HUDEP-2 (cell line): ENCODE data around the gene CELF1.
"Not testable (repeated sequence)": the region's sequence is repeated elsewhere in the genome, so short reads cannot be mapped to it uniquely, and the experiment has no call there.

Experiments
- DNase-seq, 76 experiments: peaks; one replicate each; lab custom pipeline; 2025; ENCODE audit not compliant: unreplicated experiment in 76 of 76; lab: John Stamatoyannopoulos, UW

Gene CELF1

DNA sequence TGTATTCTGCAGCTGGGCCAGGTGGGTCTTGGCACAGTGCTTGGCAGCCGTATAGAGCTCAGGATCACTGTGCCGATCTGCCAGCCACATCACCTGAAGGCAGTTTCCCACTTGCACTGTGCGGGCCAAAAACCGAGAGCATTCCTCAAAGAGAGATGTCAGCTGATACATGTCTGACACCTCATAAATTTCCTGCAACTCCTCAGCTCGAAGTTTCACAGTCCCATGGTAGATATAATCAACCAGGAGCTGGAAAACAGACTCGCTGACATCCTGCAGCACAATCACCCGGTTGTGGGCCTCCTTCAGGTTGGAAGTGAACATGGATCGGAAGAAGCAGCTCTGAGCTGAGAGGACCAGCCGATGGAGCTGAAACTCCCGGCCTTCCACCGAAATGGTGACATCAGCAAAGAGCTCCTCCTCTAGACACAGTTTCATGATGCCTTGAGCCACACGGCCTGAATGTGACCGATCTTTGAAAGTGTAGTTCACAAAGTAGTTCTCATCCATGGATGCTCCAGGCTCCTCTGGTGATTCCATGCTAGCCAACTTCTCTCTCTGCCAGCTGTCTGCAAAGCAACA, 24.6 kb upstream of the CELF1 start:
- DNase-seq = no peak

DNA sequence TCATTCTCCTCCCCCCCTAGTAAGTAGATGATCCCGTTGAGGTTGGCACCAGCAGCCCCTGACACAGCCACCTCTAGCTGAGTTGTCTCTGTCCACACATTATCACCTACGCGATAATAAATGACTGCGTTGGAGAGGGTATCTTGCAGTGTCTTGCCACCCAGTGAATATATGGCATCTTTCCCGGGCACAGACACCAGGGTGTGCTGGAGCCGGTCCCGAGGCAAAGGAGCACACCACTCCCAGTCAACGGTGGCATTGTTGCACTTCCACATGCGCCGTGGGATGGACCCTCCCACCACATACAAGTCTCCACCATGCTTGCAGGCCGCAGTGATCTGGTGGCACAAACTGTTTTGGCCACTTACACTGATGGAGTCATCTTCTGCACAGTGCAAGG, 20.4 kb upstream of the CELF1 start:
- DNase-seq = no peak

DNA sequence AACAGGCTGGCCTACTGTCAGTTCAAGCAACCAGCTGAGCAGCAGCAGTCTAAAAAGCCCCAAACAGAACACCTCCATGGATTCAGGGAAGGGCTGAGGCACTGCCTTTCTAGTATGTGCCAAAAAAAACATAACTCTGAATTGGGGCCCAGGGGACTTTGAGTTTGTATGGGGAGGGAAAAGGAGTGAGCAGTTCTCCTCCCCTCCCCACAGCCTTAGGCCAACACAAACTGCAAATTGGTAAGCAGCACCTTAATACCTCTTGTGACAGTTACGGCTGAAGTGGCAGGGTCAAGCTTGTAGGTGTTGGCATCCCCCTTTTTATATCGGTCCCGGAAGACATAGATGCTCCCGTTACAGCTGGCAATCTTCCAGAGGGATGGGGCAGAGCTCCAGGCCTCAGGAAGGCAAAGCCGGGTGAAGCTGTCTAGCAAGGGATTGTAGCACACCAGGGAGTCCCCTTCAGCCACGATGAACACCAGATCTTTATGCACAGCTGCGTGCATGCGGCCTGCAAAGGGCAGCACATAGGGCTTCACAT, 19.9 kb upstream of the CELF1 start:
- no peak for DNase-seq

GRCh38 chr11:47571895-47572294, 19.0 kb upstream of the CELF1 start:
- no peak for DNase-seq

- no peak for DNase-seq
Observed at GRCh38 chr11:47571357-47571729, 18.4 kb upstream of the CELF1 start.

- DNase-seq = no peak
Observed at GRCh38 chr11:47570651-47571356, 17.9 kb upstream of the CELF1 start.

GRCh38 chr11:47569646-47570045, 16.7 kb upstream of the CELF1 start:
- DNase-seq = no peak

- DNase-seq = peak in 9 of 76 experiments; percentile 2 to 42 (median 9)
Observed at GRCh38 chr11:47566149-47566698, 13.3 kb upstream of the CELF1 start.

GRCh38 chr11:47565340-47566148, 12.6 kb upstream of the CELF1 start, which contains the start of gene PTPMT1:
Gene PTPMT1 (plus strand): TSS chr11:47565599. CDS start chr11:47565623, 24 bp downstream.
- DNase-seq = peak in 67 of 76 experiments; percentile 9 to 77 (median 51)

GRCh38 chr11:47564933-47565339, 12.0 kb upstream of the CELF1 start:
- DNase-seq = peak in 2 of 76 experiments; percentile 29 to 51

GRCh38 chr11:47564366-47564765, 11.4 kb upstream of the CELF1 start:
- not testable (repeated sequence) for DNase-seq

DNA sequence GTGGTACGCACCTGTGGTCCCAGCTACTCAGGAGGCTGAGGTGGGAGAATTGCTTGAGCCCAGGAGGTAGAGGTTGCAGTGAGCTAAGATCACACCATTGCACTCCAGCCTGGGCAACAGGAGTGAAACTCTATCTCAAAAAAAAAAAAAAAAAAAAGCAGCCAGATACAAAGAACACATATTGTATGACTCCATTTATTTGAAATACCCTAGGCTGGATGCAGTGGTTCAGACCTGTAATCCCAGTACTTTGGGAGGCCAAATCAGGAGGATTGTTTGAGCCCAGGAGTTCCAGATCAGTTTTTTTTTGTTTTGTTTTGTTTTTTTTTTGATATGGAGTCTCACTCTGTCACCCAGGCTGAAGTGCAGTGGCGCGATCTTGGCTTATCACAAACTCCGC, 9.5 kb upstream of the CELF1 start:
- DNase-seq = not testable (repeated sequence)

- no peak for DNase-seq
Observed at GRCh38 chr11:47560426-47560825, 7.5 kb upstream of the CELF1 start.

GRCh38 chr11:47558695-47559094, 5.8 kb upstream of the CELF1 start:
- no peak for DNase-seq

DNA sequence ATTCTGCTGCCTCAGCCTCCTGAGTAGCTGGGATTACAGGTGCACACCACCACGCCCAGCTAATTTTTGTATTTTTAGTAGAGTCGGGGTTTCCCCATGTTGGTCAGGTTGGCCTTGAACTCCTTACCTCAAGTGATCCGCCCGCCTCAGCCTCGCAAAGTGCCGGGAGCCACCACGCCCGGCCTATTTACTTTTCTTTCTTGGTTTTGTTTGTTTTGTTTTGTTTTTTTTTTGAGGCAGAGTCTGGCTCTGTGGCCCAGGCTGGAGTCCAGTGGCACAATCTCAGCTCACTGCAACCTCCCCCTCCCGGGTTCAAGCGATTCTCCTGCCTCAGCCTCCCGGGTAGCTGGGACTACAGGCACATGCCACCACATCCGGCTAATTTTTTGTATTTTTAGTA, 4.1 kb upstream of the CELF1 start:
- DNase-seq = not testable (repeated sequence)

DNA sequence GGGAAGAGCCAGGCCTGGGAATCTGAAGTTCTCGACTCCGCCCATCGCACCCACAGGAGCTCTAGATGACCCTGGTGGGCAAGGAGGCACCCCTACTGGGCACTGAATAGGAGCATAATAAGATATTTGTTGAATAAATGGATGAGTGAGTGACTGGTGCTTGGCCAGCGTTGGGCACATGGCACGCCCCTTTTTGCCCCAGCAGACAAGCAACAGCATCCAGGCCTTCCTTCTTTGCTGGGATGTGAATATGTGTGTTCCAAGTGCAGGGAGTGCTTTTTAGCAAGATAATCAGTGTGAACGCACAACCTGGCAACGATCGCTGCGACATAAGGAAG, 443 bp upstream of the CELF1 start:
- DNase-seq = peak in 15 of 76 experiments; percentile 28 to 78 (median 41)

GRCh38 chr11:47552056-47552565, 821 bp downstream of the CELF1 start:
- DNase-seq = peak in 6 of 76 experiments; percentile 3 to 44 (median 22)

DNA sequence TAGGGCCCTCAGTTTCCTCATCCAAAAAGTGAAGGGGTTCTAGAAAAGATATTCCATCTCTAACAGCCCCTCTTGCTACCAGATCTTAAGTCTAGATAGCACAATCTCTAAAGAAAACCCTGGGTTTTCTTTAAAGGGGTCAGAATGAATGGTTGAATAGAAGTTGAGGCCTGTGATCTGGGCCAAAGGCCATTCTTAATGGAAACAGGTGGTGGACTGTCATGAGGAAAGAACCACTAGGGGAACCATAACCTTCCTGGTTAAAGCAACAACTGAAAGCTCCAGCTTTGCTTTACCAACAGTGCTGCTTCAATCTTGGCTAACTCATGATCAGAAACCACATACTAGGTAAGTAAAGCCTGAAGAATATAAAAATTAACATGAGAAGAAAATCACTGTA, 1.8 kb downstream of the CELF1 start:
- DNase-seq = peak in 11 of 76 experiments; percentile 4 to 28 (median 20)

DNA sequence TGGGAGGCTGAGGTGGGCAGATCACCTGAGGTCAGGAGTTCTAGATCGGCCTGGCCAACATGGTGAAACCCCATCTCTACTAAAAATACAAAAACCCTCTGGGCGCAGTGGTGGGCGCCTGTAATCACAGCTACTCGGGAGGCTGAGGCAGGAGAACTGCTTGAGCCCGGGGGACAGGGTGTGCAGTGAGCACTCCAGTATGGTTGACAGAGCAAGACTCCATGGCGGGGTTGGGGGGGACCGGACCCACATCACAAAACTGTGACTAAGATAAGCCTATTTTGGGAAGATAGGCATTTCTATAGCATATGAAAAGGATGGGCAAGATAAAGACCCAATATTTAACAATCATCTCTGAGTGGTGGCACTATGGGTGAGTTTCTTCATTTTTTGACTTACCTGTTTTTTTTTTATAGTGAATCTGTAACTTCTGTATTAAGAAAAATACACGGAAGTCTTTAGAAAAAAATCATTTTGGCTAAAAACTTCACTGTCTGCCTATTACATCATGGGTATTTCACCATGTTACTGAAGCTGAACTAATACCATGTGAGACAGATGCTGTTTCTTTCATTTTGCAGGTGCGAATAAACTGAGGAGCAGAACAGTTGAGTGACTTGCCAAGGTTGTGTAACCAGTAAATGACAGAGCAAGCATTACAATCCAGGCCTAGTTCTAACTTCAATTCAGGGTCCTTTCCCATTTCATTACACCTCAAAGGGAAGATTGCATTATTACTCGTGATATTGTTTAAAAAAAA, 2.5 kb downstream of the CELF1 start:
- no peak for DNase-seq

DNA sequence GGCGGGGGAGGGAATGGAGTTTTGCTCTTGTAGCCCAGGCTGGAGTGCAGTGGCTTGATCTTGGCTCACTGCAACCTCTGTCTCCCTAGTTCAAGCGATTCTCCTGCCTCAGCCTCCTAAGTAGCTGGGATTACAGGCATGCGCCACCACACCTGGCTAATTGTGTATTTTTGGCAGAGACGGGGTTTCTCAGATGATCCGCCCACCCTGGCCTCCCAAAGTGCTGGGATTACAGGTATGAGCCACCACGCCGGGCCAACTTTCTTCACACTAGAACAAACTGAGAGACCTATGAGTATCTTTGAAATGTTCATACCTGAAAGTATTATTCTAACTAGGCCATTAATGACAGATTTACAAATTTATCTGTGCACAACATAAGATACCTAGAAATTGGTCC, 6.7 kb downstream of the CELF1 start:
- not testable (repeated sequence) for DNase-seq
